ENCODE data around the gene CENPL. TPM values are rescaled to one million over a fixed set of nuclear protein-coding genes. Genes with fewer than 3 reads are reported as not detected.
"Not testable (repeated sequence)": the region's sequence is repeated elsewhere in the genome, so short reads cannot be mapped to it uniquely, and the experiment has no call there.

The CENPL gene
- total RNA-seq, 3 donors from 2014 or later: 4.5 to 6.0 (median 4.6) TPM

DNA sequence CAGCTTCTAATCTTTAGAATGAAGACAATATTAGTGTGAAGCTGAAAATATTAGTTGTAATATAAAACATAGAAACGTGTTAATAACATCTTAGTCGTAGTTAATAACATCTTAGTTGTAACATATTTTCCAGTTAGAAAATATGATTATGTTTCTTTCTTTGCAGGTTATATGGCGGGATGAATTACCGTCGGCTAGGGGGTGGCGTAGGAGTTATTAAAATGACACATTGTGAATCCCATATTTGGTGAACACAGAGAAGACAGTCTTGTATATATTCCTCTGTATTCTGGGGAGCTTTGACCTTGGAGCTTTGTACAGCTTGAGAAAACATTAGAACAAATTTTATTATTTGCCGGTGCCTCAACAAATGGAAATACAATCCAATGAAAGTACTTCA lies 39.7 kb downstream of the CENPL start:
- intact Hi-C loops (cut with DNase I; ENCODE audit: low total_unique reads): no loop called here
- Histone ChIP-seq H3K9me3 (no peaks in the 10 kb centered on the region), H3K4me1 (no peaks in the 10 kb centered on the region), H3K4me3 (no peak overlapping the region), H3K27ac (no peak overlapping the region), H3K27me3 (no peaks in the 10 kb centered on the region), H3K36me3 (peaks cover 3% of the 10 kb centered on the region)
- TF ChIP-seq POLR2A (IDR thresholded peaks at IDR 0.05): no peak
- TF ChIP-seq, protein P1, sequence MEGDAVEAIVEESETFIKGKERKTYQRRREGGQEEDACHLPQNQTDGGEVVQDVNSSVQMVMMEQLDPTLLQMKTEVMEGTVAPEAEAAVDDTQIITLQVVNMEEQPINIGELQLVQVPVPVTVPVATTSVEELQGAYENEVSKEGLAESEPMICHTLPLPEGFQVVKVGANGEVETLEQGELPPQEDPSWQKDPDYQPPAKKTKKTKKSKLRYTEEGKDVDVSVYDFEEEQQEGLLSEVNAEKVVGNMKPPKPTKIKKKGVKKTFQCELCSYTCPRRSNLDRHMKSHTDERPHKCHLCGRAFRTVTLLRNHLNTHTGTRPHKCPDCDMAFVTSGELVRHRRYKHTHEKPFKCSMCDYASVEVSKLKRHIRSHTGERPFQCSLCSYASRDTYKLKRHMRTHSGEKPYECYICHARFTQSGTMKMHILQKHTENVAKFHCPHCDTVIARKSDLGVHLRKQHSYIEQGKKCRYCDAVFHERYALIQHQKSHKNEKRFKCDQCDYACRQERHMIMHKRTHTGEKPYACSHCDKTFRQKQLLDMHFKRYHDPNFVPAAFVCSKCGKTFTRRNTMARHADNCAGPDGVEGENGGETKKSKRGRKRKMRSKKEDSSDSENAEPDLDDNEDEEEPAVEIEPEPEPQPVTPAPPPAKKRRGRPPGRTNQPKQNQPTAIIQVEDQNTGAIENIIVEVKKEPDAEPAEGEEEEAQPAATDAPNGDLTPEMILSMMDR (IDR thresholded peaks at IDR 0.05): no peak
- DNase-seq (ENCODE audit: low spot score in 2 of 2): no peak

DNA sequence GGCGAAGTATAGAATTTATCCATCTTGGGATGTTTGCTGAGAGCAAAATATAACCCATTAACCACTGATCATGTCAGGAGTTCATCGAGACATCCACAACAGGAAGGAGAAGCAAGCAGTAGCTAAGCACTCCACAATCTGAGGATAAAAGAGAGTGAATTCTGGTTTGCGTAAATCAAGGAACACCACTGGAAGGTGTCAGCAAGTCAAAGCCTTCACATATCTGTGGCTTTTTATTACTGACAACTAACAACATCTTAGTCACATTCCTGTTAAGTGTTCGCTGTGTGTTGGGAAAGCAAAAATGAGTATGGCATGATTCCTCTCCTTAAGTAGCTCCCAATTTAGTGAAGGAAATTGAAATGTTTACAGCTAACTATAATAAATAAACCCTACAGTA lies 44.7 kb downstream of the CENPL start:
- no peak for TF ChIP-seq POLR2A (IDR thresholded peaks at IDR 0.05)
- TF ChIP-seq POLR2AphosphoS5 (IDR thresholded peaks at IDR 0.05): no peak
- TF ChIP-seq, protein P1 (IDR thresholded peaks at IDR 0.05): no peak
- H3K9me3 ChIP-seq: no peaks in the 10 kb centered on the region
- H3K36me3 ChIP-seq: no peaks in the 10 kb centered on the region

DNA sequence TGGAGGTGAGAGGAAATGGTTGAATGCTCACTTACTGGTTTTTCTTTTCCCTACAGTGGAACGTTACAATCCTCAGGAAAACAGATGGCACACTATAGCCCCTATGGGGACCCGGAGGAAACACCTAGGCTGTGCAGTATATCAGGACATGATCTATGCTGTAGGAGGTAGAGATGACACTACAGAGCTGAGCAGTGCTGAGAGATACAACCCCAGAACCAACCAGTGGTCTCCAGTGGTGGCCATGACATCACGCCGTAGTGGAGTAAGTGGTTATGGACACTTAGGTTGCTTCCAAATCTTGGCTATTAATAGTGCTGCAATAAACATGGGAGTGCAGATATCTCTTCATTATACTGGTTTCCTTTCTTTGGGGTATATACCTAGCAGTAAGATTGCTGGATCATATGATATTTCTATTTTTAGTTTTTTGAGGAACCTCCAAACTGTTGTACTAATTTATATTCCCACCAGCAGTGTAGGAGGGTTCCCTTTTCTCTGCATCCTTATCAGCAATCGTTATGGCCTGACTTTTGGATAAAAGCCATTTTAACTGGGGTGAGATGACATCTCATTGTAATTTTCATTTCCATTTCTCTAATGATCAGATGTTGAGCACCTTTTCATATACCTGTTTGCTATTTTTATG lies 49.0 kb downstream of the CENPL start:
- no peak for DNase-seq (ENCODE audit: low spot score in 2 of 2)
- TF ChIP-seq POLR2A (IDR thresholded peaks at IDR 0.05) (no peak), POLR2AphosphoS5 (IDR thresholded peaks at IDR 0.05) (no peak)
- TF ChIP-seq, protein P1 (IDR thresholded peaks at IDR 0.05): no peak
- H3K36me3 ChIP-seq: no peaks in the 10 kb centered on the region

More for the DNA sequence above, 44.7 kb downstream of the CENPL start:
- DNase-seq (ENCODE audit: low spot score in 2 of 2): no peak
- Histone ChIP-seq H3K27ac (no peak overlapping the region), H3K27me3 (no peaks in the 10 kb centered on the region), H3K4me1 (no peaks in the 10 kb centered on the region), H3K4me3 (no peak overlapping the region)
- intact Hi-C loops (cut with DNase I; ENCODE audit: low total_unique reads): no loop called here

DNA sequence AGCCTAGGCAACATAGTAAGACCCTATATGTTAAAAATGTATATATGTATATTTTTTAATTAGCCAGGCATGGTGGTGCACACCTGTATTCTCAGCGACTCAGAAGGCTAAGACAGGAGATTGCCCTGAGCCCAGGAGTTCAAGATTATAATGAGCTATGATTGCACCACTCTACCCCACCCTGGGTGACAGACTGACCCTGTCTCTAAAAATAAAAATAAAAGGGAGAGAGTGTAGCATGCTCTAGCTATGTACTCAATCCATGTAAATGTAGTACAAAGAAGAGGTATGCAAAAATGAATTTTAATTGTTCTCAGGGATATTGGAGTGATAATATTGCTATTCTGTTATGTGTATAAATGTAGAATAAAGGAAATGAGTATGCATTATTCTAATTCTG lies 53.1 kb downstream of the CENPL start:
- no peak overlapping the region for H3K27ac ChIP-seq
- no peaks in the 10 kb centered on the region for H3K27me3 ChIP-seq
- no peaks in the 10 kb centered on the region for H3K4me1 ChIP-seq
- no peaks in the 10 kb centered on the region for H3K36me3 ChIP-seq
- TF ChIP-seq POLR2AphosphoS5 (IDR thresholded peaks at IDR 0.05): no peak
- TF ChIP-seq, protein P1 (IDR thresholded peaks at IDR 0.05): no peak
- no peak for TF ChIP-seq POLR2A (IDR thresholded peaks at IDR 0.05)
- no peak for DNase-seq (ENCODE audit: low spot score in 2 of 2)
- no peak overlapping the region for H3K4me3 ChIP-seq
- intact Hi-C loops (cut with DNase I; ENCODE audit: low total_unique reads): no loop called here
- H3K9me3 ChIP-seq: no peaks in the 10 kb centered on the region

More for the DNA sequence above, 49.0 kb downstream of the CENPL start:
- Histone ChIP-seq H3K27me3 (no peaks in the 10 kb centered on the region), H3K4me1 (no peaks in the 10 kb centered on the region), H3K9me3 (no peaks in the 10 kb centered on the region), H3K4me3 (no peak overlapping the region), H3K27ac (no peak overlapping the region)
- intact Hi-C loops (cut with DNase I; ENCODE audit: low total_unique reads): no loop called here

DNA sequence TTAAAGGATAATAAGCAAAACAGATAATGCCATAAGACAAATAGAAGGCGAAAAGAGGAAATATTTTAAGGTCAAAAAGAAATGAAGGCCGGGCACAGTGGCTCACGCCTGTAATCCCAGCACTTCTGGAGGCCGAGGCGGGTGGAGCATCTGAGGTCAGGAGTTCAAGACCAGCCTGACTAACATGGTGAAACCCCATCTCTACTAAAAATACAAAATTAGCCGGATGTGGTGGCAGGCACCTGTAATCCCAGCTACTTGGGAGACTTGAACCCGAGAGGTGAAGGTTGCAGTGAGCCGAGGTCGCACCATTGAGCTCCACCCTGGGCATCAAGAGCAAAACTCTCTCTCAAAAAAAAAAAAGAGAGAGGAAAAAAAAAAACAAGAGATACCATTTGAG lies 54.4 kb downstream of the CENPL start:
- H3K9me3 ChIP-seq; H3K4me3 ChIP-seq; H3K4me1 ChIP-seq; H3K36me3 ChIP-seq; DNase-seq (ENCODE audit: low spot score in 2 of 2); intact Hi-C loops (cut with DNase I; ENCODE audit: low total_unique reads); H3K27me3 ChIP-seq; H3K27ac ChIP-seq: not testable (repeated sequence)

DNA sequence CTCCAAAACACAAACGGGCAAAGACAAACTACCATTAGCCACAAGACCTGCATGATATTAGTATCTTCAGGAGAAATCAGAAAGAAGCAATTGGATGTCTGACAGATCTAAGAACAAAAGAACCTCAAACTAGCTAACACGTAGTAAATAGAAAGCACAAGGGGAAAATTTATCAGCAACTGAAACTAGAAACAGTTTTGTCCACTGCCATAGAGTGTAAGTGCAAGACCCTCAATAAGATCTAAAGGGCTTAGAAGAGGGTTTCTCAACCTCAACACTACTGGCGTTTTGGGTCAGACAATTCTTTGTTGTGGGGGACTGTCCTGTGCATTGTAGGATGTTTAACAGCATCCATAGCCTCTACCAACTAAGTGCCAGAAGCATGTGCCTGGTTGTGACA lies 55.9 kb downstream of the CENPL start:
- no peaks in the 10 kb centered on the region for H3K4me1 ChIP-seq
- intact Hi-C loops (cut with DNase I; ENCODE audit: low total_unique reads): no loop called here
- no peak overlapping the region for H3K4me3 ChIP-seq
- H3K9me3 ChIP-seq: peaks cover 0 to 7% of the 10 kb centered on the region in 2 donors
- no peaks in the 10 kb centered on the region for H3K27me3 ChIP-seq
- TF ChIP-seq POLR2A (IDR thresholded peaks at IDR 0.05): no peak
- TF ChIP-seq, protein P1 (IDR thresholded peaks at IDR 0.05): no peak
- H3K36me3 ChIP-seq: no peaks in the 10 kb centered on the region
- DNase-seq (ENCODE audit: low spot score in 2 of 2): no peak
- no peak overlapping the region for H3K27ac ChIP-seq

Measured in breast epithelium (tissue), 4 donors.